Activated CD8-positive, alpha-beta memory T cell treated with anti-CD3 and anti-CD28 coated beads, Interleukin-2, amount 50 U/mL, for 48 hours (primary cell): ENCODE data around the gene AUP1.
A peak's percentile ranks its signal among the peaks of the same experiment; 100 is the strongest.
"Not testable (repeated sequence)": the region's sequence is repeated elsewhere in the genome, so short reads cannot be mapped to it uniquely, and the experiment has no call there.

Experiments used
- DNase-seq: peaks from one replicate; pipeline ENCODE4 v3.0.0-alpha.2; 2020

AUP1 gene

DNA sequence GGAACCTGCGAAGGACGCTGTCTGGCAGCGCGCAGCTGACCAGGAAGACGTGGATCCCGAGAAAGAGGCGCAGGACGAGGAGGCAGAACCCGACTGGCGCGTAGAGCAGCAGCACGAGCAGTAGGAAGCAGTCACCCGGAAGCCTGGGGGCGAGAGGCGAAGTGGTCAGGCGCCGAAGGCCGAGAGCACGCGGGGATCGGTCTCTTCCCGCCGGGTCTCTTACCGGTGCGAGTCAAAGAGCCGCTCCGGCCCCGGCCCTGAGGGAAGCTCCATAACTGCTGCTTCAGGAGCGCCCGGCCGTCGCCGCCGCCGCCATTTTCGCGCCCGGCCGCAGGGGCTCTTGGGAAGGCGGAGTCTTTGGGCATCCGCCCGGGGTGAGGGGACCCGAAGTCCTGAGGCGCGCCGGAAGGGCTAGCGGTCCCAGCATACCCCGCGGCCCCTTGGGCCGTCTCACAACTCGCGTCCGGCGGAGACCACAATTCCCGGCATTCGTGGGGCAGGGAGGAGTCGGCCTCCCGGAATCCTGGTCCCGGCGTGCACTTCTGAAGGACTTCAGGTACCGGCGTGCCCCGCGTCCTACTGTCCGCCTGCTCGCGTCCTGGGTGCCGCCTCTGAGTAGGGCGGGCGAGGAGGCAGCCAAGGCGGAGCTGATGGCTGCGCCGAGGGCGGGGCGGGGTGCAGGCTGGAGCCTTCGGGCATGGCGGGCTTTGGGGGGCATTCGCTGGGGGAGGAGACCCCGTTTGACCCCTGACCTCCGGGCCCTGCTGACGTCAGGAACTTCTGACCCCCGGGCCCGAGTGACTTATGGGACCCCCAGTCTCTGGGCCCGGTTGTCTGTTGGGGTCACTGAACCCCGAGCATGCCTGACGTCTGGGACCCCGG is at the start of gene AUP1, which contains the start of gene HTRA2:
Gene AUP1 (minus strand): TSS at position 350 of the 882 bp plus-strand sequence. CDS start 77 bp downstream, at position 273.
Gene HTRA2 (plus strand): TSS at position 577 of the 882 bp plus-strand sequence. CDS start 74 bp downstream, at position 651.
- peak; percentile 95 for DNase-seq

GRCh38 chr2:74578408-74578807 is 48.9 kb upstream of the AUP1 start:
- DNase-seq: no peak

- DNase-seq: no peak
Measured at GRCh38 chr2:74577448-74577847, 47.9 kb upstream of the AUP1 start.

DNA sequence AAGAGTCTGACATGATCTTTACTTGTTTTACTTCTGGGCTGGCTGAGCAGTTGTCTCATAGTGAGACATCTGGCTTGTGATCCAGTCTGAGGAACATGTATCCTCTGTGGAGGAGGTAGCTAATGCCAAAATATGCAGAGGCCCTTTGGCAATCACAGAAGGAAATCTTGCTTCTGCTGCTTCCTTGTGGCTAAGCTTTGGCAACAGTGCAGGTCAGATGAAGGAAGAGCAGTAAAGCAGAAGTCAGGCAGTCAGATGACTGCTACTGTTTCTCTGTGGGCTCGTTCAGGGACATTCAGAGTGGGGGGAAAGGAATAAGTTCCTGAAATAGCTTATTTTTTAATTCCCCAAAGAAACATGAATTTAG is 47.3 kb upstream of the AUP1 start:
- no peak for DNase-seq

DNA sequence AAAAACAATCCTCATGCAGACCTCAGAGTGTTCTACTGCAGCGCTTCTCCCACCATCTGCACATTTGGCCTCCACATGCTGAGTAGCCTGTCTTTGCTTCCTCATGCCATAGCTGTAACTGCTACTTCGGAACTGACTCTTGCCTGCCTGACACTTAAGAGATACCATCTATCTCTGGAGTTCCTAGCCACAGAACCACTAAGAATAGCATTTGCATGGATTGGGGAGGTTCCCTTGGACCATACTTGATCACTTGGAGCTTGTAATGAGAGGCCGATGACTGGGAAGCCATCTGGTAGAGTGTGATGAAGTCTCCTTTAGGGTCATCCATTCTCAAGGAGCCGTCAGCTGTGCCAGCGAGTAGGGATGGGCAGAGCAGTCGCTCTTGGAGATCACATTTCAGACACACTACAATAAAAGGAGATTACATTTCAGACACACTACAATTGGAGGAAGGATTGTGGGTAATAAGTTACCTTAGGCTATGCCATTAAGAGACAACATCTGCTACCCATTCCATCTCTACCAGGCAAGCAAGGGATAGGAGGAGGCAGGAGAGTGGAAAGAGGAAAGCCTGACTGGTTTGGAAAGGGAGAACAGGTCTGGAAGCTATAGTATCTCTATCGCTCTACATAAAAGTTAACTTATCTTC is 46.8 kb upstream of the AUP1 start:
- DNase-seq: no peak

GRCh38 chr2:74575320-74575719 is 45.8 kb upstream of the AUP1 start:
- no peak for DNase-seq

DNA sequence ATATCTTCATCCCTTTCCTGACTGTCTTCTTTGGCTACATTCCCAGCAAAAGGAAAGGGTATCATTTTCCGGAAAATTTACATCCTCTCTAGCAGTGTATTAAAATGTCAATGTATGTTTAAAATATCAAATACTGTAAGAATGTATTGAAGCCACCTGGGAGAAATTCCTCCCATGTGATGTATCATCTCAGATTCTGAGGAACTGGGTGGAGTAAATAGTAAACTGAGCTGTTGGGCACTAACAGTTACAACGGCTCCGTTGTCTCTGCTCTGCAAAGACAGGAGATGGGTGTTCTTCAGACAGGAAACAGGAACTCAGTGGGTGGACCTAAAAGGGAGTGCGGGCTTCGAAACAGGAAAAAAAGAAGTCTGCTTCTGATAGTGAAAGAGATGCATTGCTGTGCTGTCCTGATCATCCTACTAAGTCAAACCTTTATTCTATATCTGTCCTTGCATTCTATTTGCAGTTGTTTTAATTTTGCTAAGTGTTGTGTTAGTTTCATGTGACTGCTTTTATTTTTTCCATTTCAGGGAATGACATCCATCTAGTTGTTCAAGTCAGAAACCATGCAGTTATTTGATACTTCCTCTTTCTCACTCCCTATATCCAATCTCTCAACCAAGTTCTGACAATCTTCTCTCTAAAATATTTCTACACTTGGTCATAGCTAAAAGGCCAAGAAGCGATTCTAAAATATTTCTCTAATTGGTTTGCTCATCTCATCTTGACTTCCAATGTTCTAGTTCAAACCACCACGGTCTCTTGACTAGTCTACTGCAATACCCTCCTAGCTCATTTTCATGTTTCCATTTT is 44.4 kb upstream of the AUP1 start:
- no peak for DNase-seq

DNA sequence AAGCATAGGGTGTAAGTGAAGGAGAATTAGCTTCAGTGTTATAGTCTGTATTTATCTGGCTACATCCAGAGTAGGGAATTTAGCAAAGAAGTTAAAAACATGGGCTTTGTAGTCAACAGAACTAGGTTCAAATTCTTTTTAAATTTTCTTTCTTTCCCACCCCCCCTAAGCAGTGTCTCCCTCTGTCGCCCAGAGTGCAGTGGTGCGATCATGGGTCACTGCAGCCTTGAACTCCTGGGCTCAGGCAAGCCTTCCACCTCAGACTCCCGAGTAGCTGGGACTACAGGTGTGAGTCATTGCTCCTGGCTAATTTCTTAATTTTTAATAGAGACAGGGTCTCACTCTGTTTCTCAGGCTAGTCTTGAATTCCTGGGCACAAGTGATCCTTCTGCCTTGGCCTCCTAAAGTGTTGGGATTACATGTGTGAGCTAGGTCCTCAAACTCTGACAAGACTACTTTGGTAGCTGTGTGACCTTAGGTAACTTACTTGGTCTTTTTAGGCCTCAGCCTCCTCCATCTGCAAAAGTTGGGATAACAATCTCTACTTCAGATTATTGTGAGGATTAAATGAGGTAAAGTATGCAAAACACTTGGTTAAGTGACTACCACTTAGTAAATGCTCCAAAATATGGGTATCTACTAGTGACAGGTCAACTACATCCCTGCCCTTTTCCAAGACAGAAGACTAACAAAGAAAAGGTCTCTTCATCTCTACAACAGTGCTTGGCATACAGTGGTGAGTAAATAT is 42.8 kb upstream of the AUP1 start:
- DNase-seq: no peak

DNA sequence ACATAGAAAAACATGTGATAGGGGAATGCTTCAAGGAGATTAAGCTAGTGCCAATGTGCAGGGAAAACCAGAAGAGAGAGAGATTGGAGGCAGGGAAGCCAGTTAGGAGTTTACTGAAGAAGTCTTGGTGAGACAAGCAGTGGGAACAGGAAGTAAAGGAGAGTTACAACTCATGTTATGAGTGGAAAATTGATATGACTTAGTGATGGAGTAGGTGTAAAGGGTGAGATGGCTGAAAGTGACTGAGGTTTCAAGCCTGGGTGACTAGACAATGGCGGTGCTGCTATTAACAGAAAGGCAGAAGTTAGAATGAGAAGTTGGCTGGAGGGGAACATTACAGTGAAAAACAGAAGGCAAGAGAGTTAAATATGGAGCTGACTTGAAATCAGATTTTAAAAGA is 41.6 kb upstream of the AUP1 start:
- DNase-seq: no peak

DNA sequence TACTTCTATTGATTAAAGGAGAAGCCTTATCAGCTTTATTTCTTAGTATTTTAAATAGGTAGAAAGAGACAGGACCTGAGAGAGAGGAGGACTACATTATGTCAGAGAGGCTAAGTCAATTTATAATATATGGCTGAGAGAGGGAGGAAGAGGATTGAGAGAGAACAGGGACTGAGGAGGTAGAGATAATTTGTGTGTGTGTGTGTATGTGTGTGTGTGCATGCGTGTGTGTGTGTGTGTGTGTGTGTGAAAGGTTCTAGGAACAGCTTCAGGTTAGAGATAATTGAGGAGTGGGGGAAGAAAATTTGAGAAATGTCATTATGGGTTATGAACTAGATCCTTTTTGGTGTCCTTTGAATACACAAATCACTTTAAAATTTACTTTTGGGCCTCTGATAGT is 40.2 kb upstream of the AUP1 start:
- no peak for DNase-seq

GRCh38 chr2:74567881-74568280 is 38.4 kb upstream of the AUP1 start:
- DNase-seq: no peak

- DNase-seq: no peak
Measured at GRCh38 chr2:74566754-74567085, 37.2 kb upstream of the AUP1 start.

DNA sequence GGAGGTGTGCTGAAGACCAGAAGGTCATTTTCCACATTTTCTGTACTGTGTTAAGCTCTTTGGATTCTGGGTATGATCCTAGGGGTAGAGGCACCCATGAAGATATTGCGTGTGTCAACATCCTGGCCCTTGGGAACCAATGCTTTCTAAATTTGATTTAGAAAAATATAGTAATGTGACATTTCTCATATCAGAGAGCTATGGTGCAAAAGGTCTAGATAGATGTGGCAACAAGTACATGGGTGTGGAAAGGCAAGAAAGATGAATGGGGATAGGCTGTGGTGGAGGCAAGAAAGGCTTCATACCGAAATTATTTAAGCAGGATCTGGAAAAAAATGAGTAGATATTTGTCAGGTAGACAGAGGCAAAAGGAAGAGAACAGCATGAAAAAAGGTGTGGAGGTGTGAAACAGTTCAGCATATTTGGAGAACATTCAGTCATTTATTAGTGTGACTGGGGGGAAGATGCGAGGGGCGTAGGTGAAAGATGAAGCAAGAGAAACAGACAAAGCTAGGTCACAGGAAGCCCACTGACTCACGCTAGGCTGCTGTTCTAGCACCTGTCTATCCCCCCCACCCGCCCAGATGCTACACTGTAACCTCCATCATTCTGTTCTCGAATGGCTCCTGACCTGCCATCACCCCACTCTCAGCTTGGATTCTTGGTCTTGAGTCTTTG is 36.7 kb upstream of the AUP1 start:
- no peak for DNase-seq

GRCh38 chr2:74564222-74564621 is 34.7 kb upstream of the AUP1 start:
- DNase-seq: no peak

GRCh38 chr2:74562126-74562775 is 32.7 kb upstream of the AUP1 start:
- no peak for DNase-seq

DNA sequence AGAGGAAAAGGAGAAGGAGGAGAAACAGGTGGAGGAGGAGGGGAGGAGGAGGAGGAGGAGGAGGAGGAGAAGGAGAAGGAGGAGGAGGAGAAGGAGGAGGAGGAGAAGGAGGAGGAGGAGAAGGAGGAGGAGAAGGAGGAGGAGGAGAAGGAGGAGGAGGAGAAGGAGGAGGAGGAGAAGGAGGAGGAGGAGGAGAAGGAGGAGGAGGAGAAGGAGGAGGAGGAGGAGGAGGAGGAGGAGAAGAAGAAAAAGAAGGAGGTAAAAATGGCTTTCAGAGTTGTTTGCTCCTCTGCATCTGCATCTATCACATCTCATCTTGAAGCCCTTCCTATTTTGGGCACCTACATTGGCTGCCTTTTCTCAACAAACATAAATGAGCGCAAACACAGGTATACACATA is 31.5 kb upstream of the AUP1 start:
- not testable (repeated sequence) for DNase-seq

GRCh38 chr2:74560591-74560990 is 31.1 kb upstream of the AUP1 start:
- DNase-seq: no peak

GRCh38 chr2:74559912-74560311 is 30.4 kb upstream of the AUP1 start:
- DNase-seq: no peak

GRCh38 chr2:74558284-74559230 is 29.1 kb upstream of the AUP1 start:
- DNase-seq: no peak

DNA sequence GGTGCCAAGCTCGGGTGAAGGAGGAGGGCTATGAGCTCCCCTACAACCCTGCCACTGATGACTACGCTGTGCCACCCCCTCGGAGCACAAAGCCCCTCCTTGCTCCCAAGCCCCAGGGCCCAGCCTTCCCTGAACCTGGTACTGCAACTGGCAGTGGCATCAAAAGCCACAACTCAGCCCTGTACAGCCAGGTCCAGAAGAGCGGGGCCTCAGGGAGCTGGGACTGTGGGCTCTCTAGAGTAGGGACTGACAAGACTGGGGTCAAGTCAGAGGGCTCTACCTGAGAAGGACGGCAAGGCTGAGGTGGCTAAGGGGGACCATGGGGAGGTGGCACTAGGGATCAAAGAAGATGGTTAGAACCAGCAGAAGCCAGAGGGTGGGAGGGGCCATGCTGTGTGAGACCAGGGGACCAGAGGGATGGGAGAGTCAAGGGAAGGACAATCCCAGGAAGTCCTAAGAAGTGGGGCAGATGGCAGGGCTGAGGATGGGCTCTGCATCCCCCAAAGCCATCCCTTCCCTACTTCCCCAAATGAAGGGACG is 27.4 kb upstream of the AUP1 start:
- DNase-seq: peak; percentile 36
